Measurements from ENCODE around the gene RAB7B.

The RAB7B gene

DNA sequence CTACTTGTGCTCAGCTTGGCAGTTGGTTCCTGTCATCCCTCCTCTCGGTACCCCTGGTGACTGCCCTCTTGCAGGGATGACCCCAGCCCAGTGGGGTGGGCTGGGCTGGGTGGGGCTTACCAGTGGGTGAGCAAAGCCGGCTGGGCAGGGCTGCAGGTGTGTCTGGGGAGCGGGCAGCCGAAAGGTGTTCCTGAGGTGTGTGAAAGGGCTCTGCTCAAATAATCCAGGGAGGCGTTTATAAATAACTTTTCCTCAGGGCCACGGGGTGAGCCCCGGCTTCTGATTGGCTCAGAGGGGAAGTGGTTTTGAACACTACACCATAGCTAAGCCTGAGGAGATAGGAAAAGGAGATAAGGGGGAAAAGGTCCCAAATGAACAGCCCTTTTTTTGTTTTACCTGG, 60.0 kb downstream of the RAB7B start, which contains the start of gene SLC26A9:
TSS of gene SLC26A9 (minus strand) at position 212 of the 400 bp plus-strand sequence. CDS start 7,636 bp downstream, outside the sequence.
- no peak within 1 kb of the TSS for H3K9ac ChIP-seq (ENCODE audit: low read length)
- H3K27ac ChIP-seq (ENCODE audit: low read length), result no peak within 1 kb of the TSS
- H2AFZ ChIP-seq (ENCODE audit: low read length), result no peak within 1 kb of the TSS
- H3K4me3 ChIP-seq (ENCODE audit: low read length), result no peak within 1 kb of the TSS
- H3K27me3 ChIP-seq (replicated peaks; ENCODE audit: insufficient read depth, low read length), result peaks cover 47% of the 10 kb centered on the region
- no peaks in the 10 kb centered on the region for H3K9me2 ChIP-seq (replicated peaks; ENCODE audit: insufficient read depth, low read length)
- H3K79me2 ChIP-seq (ENCODE audit: low read length), result no peaks in the 10 kb centered on the region
- TF ChIP-seq EZH2 (optimal IDR thresholded peaks at IDR 0.05; ENCODE audit: low read depth, low read length), result no peak
- no peak for TF ChIP-seq EZH2phosphoT487 (IDR thresholded peaks at IDR 0.05; ENCODE audit: low read length)
- TF ChIP-seq, protein P1, sequence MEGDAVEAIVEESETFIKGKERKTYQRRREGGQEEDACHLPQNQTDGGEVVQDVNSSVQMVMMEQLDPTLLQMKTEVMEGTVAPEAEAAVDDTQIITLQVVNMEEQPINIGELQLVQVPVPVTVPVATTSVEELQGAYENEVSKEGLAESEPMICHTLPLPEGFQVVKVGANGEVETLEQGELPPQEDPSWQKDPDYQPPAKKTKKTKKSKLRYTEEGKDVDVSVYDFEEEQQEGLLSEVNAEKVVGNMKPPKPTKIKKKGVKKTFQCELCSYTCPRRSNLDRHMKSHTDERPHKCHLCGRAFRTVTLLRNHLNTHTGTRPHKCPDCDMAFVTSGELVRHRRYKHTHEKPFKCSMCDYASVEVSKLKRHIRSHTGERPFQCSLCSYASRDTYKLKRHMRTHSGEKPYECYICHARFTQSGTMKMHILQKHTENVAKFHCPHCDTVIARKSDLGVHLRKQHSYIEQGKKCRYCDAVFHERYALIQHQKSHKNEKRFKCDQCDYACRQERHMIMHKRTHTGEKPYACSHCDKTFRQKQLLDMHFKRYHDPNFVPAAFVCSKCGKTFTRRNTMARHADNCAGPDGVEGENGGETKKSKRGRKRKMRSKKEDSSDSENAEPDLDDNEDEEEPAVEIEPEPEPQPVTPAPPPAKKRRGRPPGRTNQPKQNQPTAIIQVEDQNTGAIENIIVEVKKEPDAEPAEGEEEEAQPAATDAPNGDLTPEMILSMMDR (IDR thresholded peaks at IDR 0.05; ENCODE audit: low read length), result no peak
- H3K4me2 ChIP-seq (ENCODE audit: low read depth, low read length), result no peak within 1 kb of the TSS
- DNase-seq, result no peak
- H4K20me1 ChIP-seq (ENCODE audit: insufficient read depth, low read length), result no peaks in the 10 kb centered on the region
- no peaks in the 10 kb centered on the region for H3K4me1 ChIP-seq (ENCODE audit: low read length)
- H3K9me3 ChIP-seq (replicated peaks; ENCODE audit: insufficient read depth, low read length), result no peaks in the 10 kb centered on the region
- no peaks in the 10 kb centered on the region for H3F3A ChIP-seq (ENCODE audit: insufficient read depth, low read length)
- H3K36me3 ChIP-seq (replicated peaks; ENCODE audit: insufficient read depth, low read length), result no peaks in the 10 kb centered on the region

DNA sequence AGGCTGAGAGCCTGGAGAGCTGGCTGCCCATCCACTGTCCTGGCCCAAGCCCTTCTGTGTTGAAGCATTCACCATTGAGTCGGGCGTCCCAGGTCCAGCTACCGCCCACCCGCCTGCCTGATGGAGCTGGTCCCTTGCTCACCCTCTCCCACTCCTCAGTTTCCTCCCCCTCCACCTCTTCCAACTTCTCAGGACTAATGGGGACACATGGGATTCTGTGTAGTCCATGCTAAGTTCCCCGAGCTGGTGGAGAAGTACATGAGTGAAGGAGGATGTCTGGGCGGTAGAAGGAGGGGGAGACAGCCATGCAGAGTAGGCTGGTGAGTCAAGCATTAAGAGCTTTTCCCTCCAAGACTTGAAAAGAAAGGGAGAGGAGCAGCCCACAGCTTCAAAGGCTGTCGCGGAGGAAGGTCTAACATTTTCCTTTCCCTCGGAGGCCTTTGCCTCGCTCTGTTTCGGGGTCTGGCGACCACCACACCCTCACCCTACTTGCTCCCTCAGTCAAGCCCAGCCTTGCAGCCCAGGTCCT, 60.5 kb downstream of the RAB7B start:
- Histone ChIP-seq H3K4me3 (ENCODE audit: low read length) (no peak overlapping the region), H3K27ac (ENCODE audit: low read length) (no peak overlapping the region), H3K79me2 (ENCODE audit: low read length) (no peaks in the 10 kb centered on the region), H3K4me2 (ENCODE audit: low read depth, low read length) (no peak overlapping the region), H3K4me1 (ENCODE audit: low read length) (no peaks in the 10 kb centered on the region), H3F3A (ENCODE audit: insufficient read depth, low read length) (no peaks in the 10 kb centered on the region), H4K20me1 (ENCODE audit: insufficient read depth, low read length) (no peaks in the 10 kb centered on the region), H3K9me2 (replicated peaks; ENCODE audit: insufficient read depth, low read length) (no peaks in the 10 kb centered on the region), H3K27me3 (replicated peaks; ENCODE audit: insufficient read depth, low read length) (peaks cover 47% of the 10 kb centered on the region), H3K36me3 (replicated peaks; ENCODE audit: insufficient read depth, low read length) (no peaks in the 10 kb centered on the region), H2AFZ (ENCODE audit: low read length) (no peak overlapping the region), H3K9me3 (replicated peaks; ENCODE audit: insufficient read depth, low read length) (no peaks in the 10 kb centered on the region), H3K9ac (ENCODE audit: low read length) (no peak overlapping the region)
- TF ChIP-seq, protein P1 (IDR thresholded peaks at IDR 0.05; ENCODE audit: low read length), result no peak
- TF ChIP-seq EZH2phosphoT487 (IDR thresholded peaks at IDR 0.05; ENCODE audit: low read length), result no peak
- TF ChIP-seq EZH2 (optimal IDR thresholded peaks at IDR 0.05; ENCODE audit: low read depth, low read length), result no peak
- DNase-seq, result no peak

DNA sequence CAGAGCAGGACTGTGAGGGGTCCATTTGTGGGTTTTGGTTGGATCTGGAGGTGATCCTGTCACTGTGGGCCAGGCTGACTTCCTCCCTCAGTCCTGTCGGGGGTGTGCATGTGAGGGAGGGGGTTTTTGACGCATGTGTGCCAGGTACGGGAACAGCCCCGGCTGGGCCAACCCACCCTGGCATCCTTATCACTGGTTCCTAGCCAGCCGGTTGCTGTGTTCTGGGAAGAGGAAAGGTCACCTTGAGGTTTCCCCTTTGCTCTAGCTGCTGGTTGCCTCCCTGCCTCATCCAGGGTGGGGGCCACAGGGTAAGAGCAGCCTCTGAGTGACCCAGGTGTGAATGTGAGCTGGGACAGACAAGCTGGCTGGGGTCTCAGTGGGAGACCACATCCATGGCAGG, 62.5 kb downstream of the RAB7B start:
- no peak for DNase-seq
- H3K79me2 ChIP-seq (ENCODE audit: low read length), result no peaks in the 10 kb centered on the region
- H3K9ac ChIP-seq (ENCODE audit: low read length), result no peak overlapping the region
- H3K27ac ChIP-seq (ENCODE audit: low read length), result no peak overlapping the region
- H3K4me2 ChIP-seq (ENCODE audit: low read depth, low read length), result no peak overlapping the region
- H4K20me1 ChIP-seq (ENCODE audit: insufficient read depth, low read length), result no peaks in the 10 kb centered on the region
- no peaks in the 10 kb centered on the region for H3K36me3 ChIP-seq (replicated peaks; ENCODE audit: insufficient read depth, low read length)
- no peaks in the 10 kb centered on the region for H3K9me3 ChIP-seq (replicated peaks; ENCODE audit: insufficient read depth, low read length)
- no peaks in the 10 kb centered on the region for H3F3A ChIP-seq (ENCODE audit: insufficient read depth, low read length)
- no peak for TF ChIP-seq EZH2 (optimal IDR thresholded peaks at IDR 0.05; ENCODE audit: low read depth, low read length)
- TF ChIP-seq, protein P1 (IDR thresholded peaks at IDR 0.05; ENCODE audit: low read length), result no peak
- no peak for TF ChIP-seq EZH2phosphoT487 (IDR thresholded peaks at IDR 0.05; ENCODE audit: low read length)
- H2AFZ ChIP-seq (ENCODE audit: low read length), result no peak overlapping the region
- H3K27me3 ChIP-seq (replicated peaks; ENCODE audit: insufficient read depth, low read length), result peaks cover 36% of the 10 kb centered on the region
- H3K4me1 ChIP-seq (ENCODE audit: low read length), result no peaks in the 10 kb centered on the region
- H3K9me2 ChIP-seq (replicated peaks; ENCODE audit: insufficient read depth, low read length), result no peaks in the 10 kb centered on the region
- no peak overlapping the region for H3K4me3 ChIP-seq (ENCODE audit: low read length)

Measured in MM.1S (cell line).